Lower leg skin (tissue), 3 donors: Measurements from ENCODE around the gene MPP3.

Source experiments
- CTCF ChIP-seq, 3 donors: fragments of 450-650 bp; IDR thresholded peaks; one replicate each; pipeline ENCODE4 v1.5.1; 2016; ENCODE audit warnings: antibody characterized with exemption in 3 of 3, mild to moderate bottlenecking in 3 of 3, moderate library complexity in 2 of 3
- POLR2A ChIP-seq, 2 donors: fragments of 450-650 bp; IDR thresholded peaks; one replicate each; pipeline ENCODE4 v1.6.1; 2016 to 2017; ENCODE audit warnings: antibody characterized with exemption in 2 of 2, mild to moderate bottlenecking in 1 of 2, moderate library complexity in 1 of 2

- no peak for TF ChIP-seq CTCF (IDR thresholded peaks at IDR 0.05)
- TF ChIP-seq POLR2A (IDR thresholded peaks at IDR 0.05): no peak
These were observed 63.5 kb downstream of the MPP3 start for GRCh38 chr17:43769426-43769825.
